ENCODE measurements around the gene ARL2.
"Not testable (repeated sequence)": the region's sequence is repeated elsewhere in the genome, so short reads cannot be mapped to it uniquely, and the experiment has no call there.

Gene ARL2

GRCh38 chr11:65021509-65021908, 7.5 kb downstream of the ARL2 start:
- Histone ChIP-seq H3K27me3 (ENCODE audit: control insufficient read depth in 2 of 2, insufficient read depth in 2 of 2, low read length in 2 of 2) (no peaks in the 10 kb centered on the region), H3K9ac (ENCODE audit: low read depth in 1 of 2, low read length in 2 of 2) (no peak overlapping the region), H3K4me3 (ENCODE audit: low read length in 2 of 2) (no peak overlapping the region), H3K4me1 (ENCODE audit: control insufficient read depth in 2 of 2, insufficient read depth in 2 of 2, low read length in 2 of 2) (peaks cover 0 to 9% of the 10 kb centered on the region in 2 donors), H3K36me3 (ENCODE audit: control insufficient read depth in 2 of 2, insufficient read depth in 2 of 2, low read length in 2 of 2) (peaks cover 4 to 26% of the 10 kb centered on the region in 2 donors), H3K27ac (ENCODE audit: low read depth in 2 of 2, low read length in 2 of 2) (no peak overlapping the region), H3K9me3 (ENCODE audit: control insufficient read depth in 2 of 2, low read length in 2 of 2) (no peaks in the 10 kb centered on the region)

GRCh38 chr11:65023502-65023901, 9.5 kb downstream of the ARL2 start:
- Histone ChIP-seq H3K4me1 (ENCODE audit: control insufficient read depth in 2 of 2, insufficient read depth in 2 of 2, low read length in 2 of 2) (peaks cover 9 to 21% of the 10 kb centered on the region in 2 donors), H3K36me3 (ENCODE audit: control insufficient read depth in 2 of 2, insufficient read depth in 2 of 2, low read length in 2 of 2) (peaks cover 4 to 22% of the 10 kb centered on the region in 2 donors)
- not testable (repeated sequence) for H3K9ac ChIP-seq (ENCODE audit: low read depth in 1 of 2, low read length in 2 of 2); H3K27ac ChIP-seq (ENCODE audit: low read depth in 2 of 2, low read length in 2 of 2); H3K9me3 ChIP-seq (ENCODE audit: control insufficient read depth in 2 of 2, low read length in 2 of 2); H3K27me3 ChIP-seq (ENCODE audit: control insufficient read depth in 2 of 2, insufficient read depth in 2 of 2, low read length in 2 of 2); H3K4me3 ChIP-seq (ENCODE audit: low read length in 2 of 2)

GRCh38 chr11:65026810-65027209, 12.8 kb downstream of the ARL2 start:
- peak overlapping the region; percentile 85 to 86 for H3K4me3 ChIP-seq (ENCODE audit: low read length in 2 of 2)
- peaks cover under 1 to 4% of the 10 kb centered on the region in 2 donors for H3K36me3 ChIP-seq (ENCODE audit: control insufficient read depth in 2 of 2, insufficient read depth in 2 of 2, low read length in 2 of 2)
- H3K9me3 ChIP-seq (ENCODE audit: control insufficient read depth in 2 of 2, low read length in 2 of 2), result no peaks in the 10 kb centered on the region
- H3K4me1 ChIP-seq (ENCODE audit: control insufficient read depth in 2 of 2, insufficient read depth in 2 of 2, low read length in 2 of 2), result peaks cover 9 to 21% of the 10 kb centered on the region in 2 donors
- H3K9ac ChIP-seq (ENCODE audit: low read depth in 1 of 2, low read length in 2 of 2), result peak overlapping the region; percentile 10 to 72
- H3K27ac ChIP-seq (ENCODE audit: low read depth in 2 of 2, low read length in 2 of 2), result peak overlapping the region; percentile 92 to 95
- H3K27me3 ChIP-seq (ENCODE audit: control insufficient read depth in 2 of 2, insufficient read depth in 2 of 2, low read length in 2 of 2), result no peaks in the 10 kb centered on the region

DNA sequence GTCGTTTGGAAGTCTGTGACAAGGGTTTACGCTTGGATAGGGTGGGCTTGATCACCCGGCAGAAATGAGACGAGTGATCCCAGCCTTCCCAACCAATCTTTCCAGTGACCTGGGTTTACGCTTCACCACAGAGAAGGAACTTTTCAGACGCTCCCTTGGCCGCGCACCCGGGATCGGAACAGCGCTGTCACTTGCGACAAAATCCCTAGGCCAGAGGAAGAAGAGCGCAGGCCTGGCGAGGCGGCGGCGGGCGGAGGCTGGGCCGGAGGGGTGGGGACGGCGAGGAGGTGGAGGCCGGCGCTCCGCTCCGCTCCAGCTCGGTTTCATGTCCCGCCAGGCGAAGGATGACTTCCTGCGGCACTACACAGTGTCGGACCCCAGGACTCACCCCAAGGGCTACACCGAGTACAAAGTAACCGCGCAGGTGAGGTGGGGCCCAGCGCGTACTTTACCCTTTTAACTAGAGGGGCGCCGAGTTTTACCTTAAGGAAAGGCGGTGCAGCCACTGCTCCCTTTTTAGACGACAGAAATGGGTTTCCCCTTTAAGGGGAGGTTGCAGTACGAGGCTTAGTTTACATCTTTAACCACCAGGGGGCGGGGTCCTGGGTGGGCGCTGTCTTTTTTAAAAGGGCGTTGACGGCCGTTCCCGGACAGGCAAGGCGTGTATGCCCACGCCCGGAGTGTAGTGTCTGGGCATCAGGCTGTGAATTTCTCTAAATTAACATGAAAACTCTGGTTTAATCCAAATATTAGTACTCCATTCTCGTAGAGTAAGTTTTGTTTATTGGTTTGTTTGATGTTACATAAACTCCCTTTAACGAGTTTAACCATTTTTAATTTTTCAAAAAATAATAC, 13.5 kb downstream of the ARL2 start, which contains the start of gene SNX15:
TSS of gene SNX15 (plus strand) at position 227 of the 855 bp plus-strand sequence. CDS start at position 326, 99 bp downstream.
- peak within 1 kb of the TSS; percentile 85 to 86 for H3K4me3 ChIP-seq (ENCODE audit: low read length in 2 of 2)
- no peaks in the 10 kb centered on the region for H3K9me3 ChIP-seq (ENCODE audit: control insufficient read depth in 2 of 2, low read length in 2 of 2)
- peak within 1 kb of the TSS; percentile 72 to 79 for H3K9ac ChIP-seq (ENCODE audit: low read depth in 1 of 2, low read length in 2 of 2)
- no peaks in the 10 kb centered on the region for H3K27me3 ChIP-seq (ENCODE audit: control insufficient read depth in 2 of 2, insufficient read depth in 2 of 2, low read length in 2 of 2)
- peaks cover 5 to 10% of the 10 kb centered on the region in 2 donors for H3K36me3 ChIP-seq (ENCODE audit: control insufficient read depth in 2 of 2, insufficient read depth in 2 of 2, low read length in 2 of 2)
- peaks cover 9 to 21% of the 10 kb centered on the region in 2 donors for H3K4me1 ChIP-seq (ENCODE audit: control insufficient read depth in 2 of 2, insufficient read depth in 2 of 2, low read length in 2 of 2)
- peak within 1 kb of the TSS; percentile 92 to 95 for H3K27ac ChIP-seq (ENCODE audit: low read depth in 2 of 2, low read length in 2 of 2)

DNA sequence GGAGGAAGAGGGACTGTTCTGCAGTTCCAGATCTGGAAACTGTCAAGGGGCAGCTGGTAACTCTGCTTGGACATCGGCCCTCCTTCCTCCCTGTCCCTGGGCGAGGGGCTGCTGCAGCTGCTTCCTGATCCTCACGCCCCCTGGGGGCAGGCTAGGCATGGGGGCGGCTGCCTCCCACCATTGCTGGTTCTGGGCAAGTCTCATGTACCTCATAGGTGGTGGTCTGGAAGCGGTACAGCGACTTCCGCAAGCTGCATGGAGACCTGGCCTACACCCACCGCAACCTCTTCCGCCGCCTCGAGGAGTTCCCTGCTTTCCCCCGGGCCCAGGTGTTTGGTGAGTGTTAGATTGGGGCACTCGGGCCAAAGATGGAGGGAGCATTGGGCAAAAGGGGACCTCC, 18.3 kb downstream of the ARL2 start:
- Histone ChIP-seq H3K4me1 (ENCODE audit: control insufficient read depth in 2 of 2, insufficient read depth in 2 of 2, low read length in 2 of 2) (peaks cover 5 to 6% of the 10 kb centered on the region in 2 donors), H3K4me3 (ENCODE audit: low read length in 2 of 2) (no peak overlapping the region), H3K9ac (ENCODE audit: low read depth in 1 of 2, low read length in 2 of 2) (no peak overlapping the region), H3K36me3 (ENCODE audit: control insufficient read depth in 2 of 2, insufficient read depth in 2 of 2, low read length in 2 of 2) (peaks cover 24 to 32% of the 10 kb centered on the region in 2 donors), H3K9me3 (ENCODE audit: control insufficient read depth in 2 of 2, low read length in 2 of 2) (no peaks in the 10 kb centered on the region), H3K27me3 (ENCODE audit: control insufficient read depth in 2 of 2, insufficient read depth in 2 of 2, low read length in 2 of 2) (no peaks in the 10 kb centered on the region), H3K27ac (ENCODE audit: low read depth in 2 of 2, low read length in 2 of 2) (no peak overlapping the region)

DNA sequence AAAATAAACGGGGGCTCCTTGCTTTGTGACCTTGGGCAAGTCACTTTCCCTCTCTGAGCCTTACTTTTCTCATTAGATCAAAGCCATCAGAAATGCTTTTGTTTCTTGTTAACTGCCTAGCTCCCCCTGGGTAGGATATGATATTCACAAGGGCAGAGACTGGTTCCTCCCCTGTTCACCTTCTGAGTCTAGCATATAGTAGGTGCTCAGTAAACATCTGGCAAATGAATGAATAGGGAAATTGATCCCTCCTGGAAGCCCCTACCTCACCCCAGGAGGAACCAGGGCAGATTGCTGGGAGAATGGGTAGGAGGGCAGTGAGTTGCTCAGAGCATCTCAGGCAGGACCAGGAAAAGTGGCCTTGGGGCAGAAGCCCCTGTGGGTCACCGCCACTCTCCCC, 20.5 kb downstream of the ARL2 start:
- no peaks in the 10 kb centered on the region for H3K27me3 ChIP-seq (ENCODE audit: control insufficient read depth in 2 of 2, insufficient read depth in 2 of 2, low read length in 2 of 2)

GRCh38 chr11:65035579-65035978, 21.6 kb downstream of the ARL2 start:
- Histone ChIP-seq H3K27ac (ENCODE audit: low read depth in 2 of 2, low read length in 2 of 2) (no peak overlapping the region), H3K4me3 (ENCODE audit: low read length in 2 of 2) (no peak overlapping the region), H3K4me1 (ENCODE audit: control insufficient read depth in 2 of 2, insufficient read depth in 2 of 2, low read length in 2 of 2) (no peaks in the 10 kb centered on the region), H3K9ac (ENCODE audit: low read depth in 1 of 2, low read length in 2 of 2) (no peak overlapping the region), H3K27me3 (ENCODE audit: control insufficient read depth in 2 of 2, insufficient read depth in 2 of 2, low read length in 2 of 2) (no peaks in the 10 kb centered on the region), H3K9me3 (ENCODE audit: control insufficient read depth in 2 of 2, low read length in 2 of 2) (no peaks in the 10 kb centered on the region), H3K36me3 (ENCODE audit: control insufficient read depth in 2 of 2, insufficient read depth in 2 of 2, low read length in 2 of 2) (peaks cover 36 to 46% of the 10 kb centered on the region in 2 donors)

More for the DNA sequence above, 20.5 kb downstream of the ARL2 start:
- peaks cover 36 to 44% of the 10 kb centered on the region in 2 donors for H3K36me3 ChIP-seq (ENCODE audit: control insufficient read depth in 2 of 2, insufficient read depth in 2 of 2, low read length in 2 of 2)
- H3K9me3 ChIP-seq (ENCODE audit: control insufficient read depth in 2 of 2, low read length in 2 of 2), result no peaks in the 10 kb centered on the region
- no peaks in the 10 kb centered on the region for H3K4me1 ChIP-seq (ENCODE audit: control insufficient read depth in 2 of 2, insufficient read depth in 2 of 2, low read length in 2 of 2)
- H3K27ac ChIP-seq (ENCODE audit: low read depth in 2 of 2, low read length in 2 of 2), result no peak overlapping the region
- H3K4me3 ChIP-seq (ENCODE audit: low read length in 2 of 2), result no peak overlapping the region
- no peak overlapping the region for H3K9ac ChIP-seq (ENCODE audit: low read depth in 1 of 2, low read length in 2 of 2)

DNA sequence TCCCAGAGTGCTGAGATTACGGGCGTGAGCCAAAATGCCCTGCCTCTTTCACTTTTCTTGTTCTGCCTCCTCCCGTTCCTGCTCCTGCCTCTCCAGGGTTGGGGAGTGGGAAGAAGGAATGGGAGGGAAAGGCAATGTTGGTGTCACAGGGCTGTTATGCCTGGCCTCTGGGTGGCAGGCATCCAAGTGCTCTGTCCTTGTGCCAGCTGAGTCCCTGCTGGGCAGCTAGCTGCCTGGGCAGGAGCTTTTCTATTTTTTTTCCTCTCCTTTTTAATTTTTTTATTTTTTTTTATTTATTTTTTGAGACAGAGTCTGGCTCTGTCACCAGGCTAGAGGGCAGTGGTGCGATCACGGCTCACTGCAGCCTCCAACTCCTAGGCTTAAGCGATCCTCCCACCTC, 23.0 kb downstream of the ARL2 start:
- Histone ChIP-seq H3K9me3 (ENCODE audit: control insufficient read depth in 2 of 2, low read length in 2 of 2) (no peaks in the 10 kb centered on the region), H3K4me1 (ENCODE audit: control insufficient read depth in 2 of 2, insufficient read depth in 2 of 2, low read length in 2 of 2) (peaks cover 3 to 4% of the 10 kb centered on the region in 2 donors), H3K27ac (ENCODE audit: low read depth in 2 of 2, low read length in 2 of 2) (no peak overlapping the region), H3K4me3 (ENCODE audit: low read length in 2 of 2) (no peak overlapping the region), H3K27me3 (ENCODE audit: control insufficient read depth in 2 of 2, insufficient read depth in 2 of 2, low read length in 2 of 2) (no peaks in the 10 kb centered on the region), H3K9ac (ENCODE audit: low read depth in 1 of 2, low read length in 2 of 2) (no peak overlapping the region), H3K36me3 (ENCODE audit: control insufficient read depth in 2 of 2, insufficient read depth in 2 of 2, low read length in 2 of 2) (peaks cover 34 to 41% of the 10 kb centered on the region in 2 donors)

DNA sequence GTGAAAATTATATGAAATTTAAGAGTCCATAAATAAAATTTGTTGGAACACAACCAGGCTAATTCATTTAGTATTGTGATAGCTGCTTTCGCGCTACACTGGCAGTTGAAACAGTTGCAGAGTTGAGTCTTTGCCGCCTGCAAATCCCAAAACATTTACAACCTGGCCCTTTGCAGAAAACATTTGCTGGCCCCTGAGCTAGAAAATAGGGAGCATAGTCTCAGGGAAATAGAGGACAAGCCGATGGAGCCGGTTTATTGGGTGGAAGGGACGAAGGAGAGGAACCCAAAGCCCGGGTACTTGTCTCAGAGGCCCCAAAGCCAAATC, 26.5 kb downstream of the ARL2 start:
- no peaks in the 10 kb centered on the region for H3K9me3 ChIP-seq (ENCODE audit: control insufficient read depth in 2 of 2, low read length in 2 of 2)
- H3K27ac ChIP-seq (ENCODE audit: low read depth in 2 of 2, low read length in 2 of 2), result peak overlapping the region; percentile 97
- H3K36me3 ChIP-seq (ENCODE audit: control insufficient read depth in 2 of 2, insufficient read depth in 2 of 2, low read length in 2 of 2), result peaks cover 27 to 29% of the 10 kb centered on the region in 2 donors
- peaks cover 11 to 17% of the 10 kb centered on the region in 2 donors for H3K4me1 ChIP-seq (ENCODE audit: control insufficient read depth in 2 of 2, insufficient read depth in 2 of 2, low read length in 2 of 2)
- H3K27me3 ChIP-seq (ENCODE audit: control insufficient read depth in 2 of 2, insufficient read depth in 2 of 2, low read length in 2 of 2), result no peaks in the 10 kb centered on the region
- H3K9ac ChIP-seq (ENCODE audit: low read depth in 1 of 2, low read length in 2 of 2), result peak overlapping the region; percentile 27 to 80
- H3K4me3 ChIP-seq (ENCODE audit: low read length in 2 of 2), result peak overlapping the region; percentile 73 to 81

DNA sequence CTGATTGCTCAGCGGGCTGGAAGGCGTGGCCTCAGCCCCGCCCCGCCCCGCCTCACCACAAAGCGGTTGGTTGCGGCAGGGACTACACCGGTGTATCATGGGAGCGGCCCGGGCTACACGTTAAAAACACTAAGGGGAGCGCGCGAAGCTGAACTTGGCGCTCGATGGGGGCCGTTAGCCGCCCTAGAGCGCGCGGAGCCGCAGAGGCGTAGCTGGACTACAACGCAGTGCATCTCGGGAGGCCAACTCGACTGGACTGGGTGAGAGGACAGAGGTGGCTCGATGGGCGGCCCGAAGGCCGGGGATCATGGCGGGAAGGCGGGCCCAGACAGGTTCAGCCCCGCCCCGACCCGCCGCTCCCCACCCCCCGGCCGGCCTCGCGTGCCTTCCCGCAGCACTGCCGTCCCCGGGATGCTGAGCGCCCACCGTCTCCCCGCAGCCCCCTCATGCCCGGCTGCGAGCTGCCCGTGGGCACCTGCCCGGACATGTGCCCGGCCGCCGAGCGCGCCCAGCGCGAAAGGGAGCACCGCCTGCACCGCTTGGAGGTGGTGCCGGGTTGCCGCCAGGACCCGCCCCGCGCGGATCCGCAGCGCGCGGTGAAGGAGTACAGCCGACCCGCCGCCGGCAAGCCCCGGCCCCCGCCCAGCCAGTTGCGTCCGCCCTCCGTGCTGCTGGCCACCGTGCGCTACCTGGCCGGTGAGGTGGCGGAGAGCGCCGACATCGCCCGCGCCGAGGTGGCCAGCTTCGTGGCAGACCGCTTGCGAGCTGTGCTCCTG, 27.1 kb downstream of the ARL2 start, which contains the start of gene SAC3D1:
TSS of gene SAC3D1 (plus strand) at position 364 of the 776 bp plus-strand sequence. CDS start at position 447, 83 bp downstream.
- peak within 1 kb of the TSS; percentile 97 for H3K27ac ChIP-seq (ENCODE audit: low read depth in 2 of 2, low read length in 2 of 2)
- H3K4me1 ChIP-seq (ENCODE audit: control insufficient read depth in 2 of 2, insufficient read depth in 2 of 2, low read length in 2 of 2), result peaks cover 11 to 17% of the 10 kb centered on the region in 2 donors
- H3K36me3 ChIP-seq (ENCODE audit: control insufficient read depth in 2 of 2, insufficient read depth in 2 of 2, low read length in 2 of 2), result peaks cover 23 to 26% of the 10 kb centered on the region in 2 donors

More for the DNA sequence above, 27.1 kb downstream of the ARL2 start, which contains the start of gene SAC3D1:
- Histone ChIP-seq H3K9ac (ENCODE audit: low read depth in 1 of 2, low read length in 2 of 2) (peak within 1 kb of the TSS; percentile 27 to 80), H3K4me3 (ENCODE audit: low read length in 2 of 2) (peak within 1 kb of the TSS; percentile 73 to 81), H3K9me3 (ENCODE audit: control insufficient read depth in 2 of 2, low read length in 2 of 2) (no peaks in the 10 kb centered on the region), H3K27me3 (ENCODE audit: control insufficient read depth in 2 of 2, insufficient read depth in 2 of 2, low read length in 2 of 2) (no peaks in the 10 kb centered on the region)

All from mucosa of rectum (tissue), 2 donors.